CD4-positive, alpha-beta T cell treated with Interleukin-6 for 4 hours (primary cell): ENCODE measurements around the gene FNBP1.
"Not testable (repeated sequence)": the region's sequence is repeated elsewhere in the genome, so short reads cannot be mapped to it uniquely, and the experiment has no call there.

Source experiments
- DNase-seq: peaks from one replicate; pipeline ENCODE4 v3.0.0-alpha.2; 2020; ENCODE audit warnings: mixed read lengths

FNBP1 gene

DNA sequence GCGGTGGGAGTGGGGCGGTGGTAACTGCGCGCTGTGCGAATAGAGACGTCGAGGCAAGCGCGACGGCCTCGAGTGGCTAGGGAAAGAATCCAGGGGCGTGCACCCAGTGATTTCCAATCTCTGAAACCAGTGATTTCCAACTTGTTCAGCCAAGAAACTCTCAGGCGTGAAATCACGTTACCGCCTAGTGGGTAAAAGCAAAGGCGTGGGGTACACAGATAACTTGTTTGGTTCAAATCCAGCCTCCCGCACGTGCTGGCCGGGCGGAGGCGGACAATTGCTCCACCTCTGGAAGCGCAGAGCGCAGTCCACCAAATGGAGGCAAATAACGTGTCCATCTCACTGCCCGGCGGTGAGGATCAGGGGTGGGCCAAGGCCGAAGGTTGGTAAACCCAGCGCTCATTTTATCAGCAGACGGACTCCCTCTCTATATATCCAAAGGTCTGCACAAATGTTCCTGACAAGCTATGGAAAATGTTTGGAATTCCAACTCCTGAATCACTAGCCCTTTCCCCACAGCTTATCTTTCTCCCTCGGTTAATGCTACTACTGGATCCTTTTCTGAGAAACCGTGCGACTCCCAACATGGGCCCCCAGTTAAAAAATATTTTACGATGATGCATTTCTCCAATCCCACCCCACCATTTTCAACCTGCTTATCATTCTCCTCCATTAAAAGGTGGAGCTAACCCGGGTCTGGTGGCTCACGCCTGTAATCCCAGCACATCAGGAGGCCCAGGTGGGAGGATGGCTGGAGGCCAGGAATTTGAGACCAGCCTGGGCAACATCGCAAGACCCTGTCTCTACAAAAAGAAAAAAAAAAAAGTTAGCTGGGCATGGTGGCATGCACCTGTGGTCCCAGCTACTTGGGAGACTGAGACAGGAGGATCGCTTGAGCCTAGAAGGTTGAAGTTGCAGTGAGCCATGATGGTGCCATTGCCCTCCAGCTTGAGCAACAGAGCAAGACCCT lies 950 bp upstream of the FNBP1 start:
- no peak for DNase-seq

GRCh38 chr9:130042406-130042884 lies 544 bp downstream of the FNBP1 start:
- peak; percentile 48 for DNase-seq

DNA sequence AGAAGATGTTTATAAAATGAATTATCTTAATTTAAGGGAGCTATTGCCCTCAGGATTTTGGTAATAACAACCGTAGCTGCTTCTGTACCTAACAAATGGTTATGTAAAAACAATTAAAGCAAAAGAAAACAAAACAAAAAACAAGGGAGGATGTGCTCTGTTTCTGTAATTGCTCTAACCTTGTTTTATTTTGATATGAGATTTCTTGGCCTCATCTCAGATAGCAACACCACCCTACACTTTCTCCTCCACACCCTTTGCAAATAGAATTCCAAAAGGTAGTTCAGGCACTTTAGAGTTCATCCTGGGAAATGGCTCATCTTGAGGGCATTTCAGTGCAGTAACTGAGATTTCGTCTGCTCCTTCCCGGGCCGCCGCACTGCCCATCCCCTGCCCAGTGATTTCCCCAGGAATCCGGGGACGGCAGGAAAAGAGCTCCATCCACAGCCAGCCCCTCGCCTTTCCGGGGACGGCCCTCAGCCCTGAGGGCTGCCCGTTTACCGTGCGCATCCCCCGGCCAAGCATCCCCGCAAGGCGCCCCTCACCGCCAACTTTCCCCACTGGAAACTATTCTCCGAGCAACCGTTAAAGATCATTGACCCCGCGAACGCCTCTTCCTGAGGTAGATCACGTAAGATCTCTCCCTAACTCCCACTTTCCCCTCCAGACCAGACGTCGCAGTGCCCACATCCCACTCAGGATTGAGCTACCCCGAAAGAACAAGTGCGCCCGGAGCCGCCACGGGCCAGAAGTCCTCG lies 1.2 kb downstream of the FNBP1 start:
- DNase-seq: no peak

GRCh38 chr9:130040984-130041647 lies 1.9 kb downstream of the FNBP1 start:
- DNase-seq: no peak

GRCh38 chr9:130039528-130040147 lies 3.4 kb downstream of the FNBP1 start:
- DNase-seq: peak; percentile 49

DNA sequence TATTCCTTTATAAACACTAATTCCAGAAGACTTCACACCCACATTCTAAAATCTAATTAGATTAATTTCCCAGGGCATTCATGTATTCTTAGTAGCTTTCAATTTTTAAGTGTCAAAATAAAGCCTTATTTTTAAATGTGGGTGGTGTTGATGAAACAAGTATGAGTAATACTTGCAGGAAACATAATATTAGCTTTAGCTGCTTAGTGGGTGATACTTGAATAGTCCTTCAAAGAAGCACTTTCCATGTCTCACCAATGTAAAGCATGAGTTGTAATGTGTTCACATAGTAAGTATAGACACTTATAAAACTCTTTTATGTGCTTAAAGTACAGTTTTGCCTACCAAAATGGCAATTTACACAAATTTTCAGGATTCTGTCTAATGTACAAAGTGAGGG lies 6.9 kb downstream of the FNBP1 start:
- DNase-seq: no peak

- peak; percentile 40 for DNase-seq
Observed at GRCh38 chr9:130034570-130034969, 8.4 kb downstream of the FNBP1 start.

GRCh38 chr9:130030651-130031127 lies 12.3 kb downstream of the FNBP1 start:
- no peak for DNase-seq

- DNase-seq: peak; percentile 29
Observed at GRCh38 chr9:130029223-130029973, 13.6 kb downstream of the FNBP1 start.

DNA sequence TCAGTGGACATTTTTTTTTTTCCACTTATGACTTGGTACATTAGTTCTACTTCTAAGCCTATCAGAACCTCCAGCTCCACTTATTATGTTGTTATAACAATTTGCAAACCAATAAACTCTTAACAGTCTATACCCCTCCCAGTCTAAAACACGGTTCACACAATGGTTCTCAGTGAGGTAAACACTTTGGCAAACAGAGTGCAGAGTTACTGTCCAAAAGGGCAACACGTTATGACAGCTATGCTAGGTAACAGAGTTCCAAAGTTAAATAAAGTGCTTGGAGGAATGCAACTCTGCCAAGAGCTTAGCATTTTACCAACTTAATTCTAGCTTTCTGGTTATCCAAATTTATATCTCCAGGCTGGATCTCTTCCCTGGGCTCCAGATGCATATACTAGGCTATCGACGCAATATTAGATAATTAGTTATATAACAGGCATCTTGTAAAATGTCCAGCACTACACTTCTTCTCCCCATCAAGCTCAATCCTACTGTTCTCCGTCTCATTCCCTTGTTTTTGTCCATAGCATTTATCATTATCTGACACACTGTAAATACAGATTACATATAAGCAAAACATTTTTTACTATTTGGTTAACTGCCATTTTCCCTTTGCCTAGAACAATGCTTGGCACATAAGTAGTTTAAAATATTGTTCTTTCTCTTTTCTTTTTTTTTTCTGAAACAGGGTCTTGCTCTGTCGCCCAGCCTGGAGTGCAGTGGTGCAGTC lies 14.3 kb downstream of the FNBP1 start:
- no peak for DNase-seq

DNA sequence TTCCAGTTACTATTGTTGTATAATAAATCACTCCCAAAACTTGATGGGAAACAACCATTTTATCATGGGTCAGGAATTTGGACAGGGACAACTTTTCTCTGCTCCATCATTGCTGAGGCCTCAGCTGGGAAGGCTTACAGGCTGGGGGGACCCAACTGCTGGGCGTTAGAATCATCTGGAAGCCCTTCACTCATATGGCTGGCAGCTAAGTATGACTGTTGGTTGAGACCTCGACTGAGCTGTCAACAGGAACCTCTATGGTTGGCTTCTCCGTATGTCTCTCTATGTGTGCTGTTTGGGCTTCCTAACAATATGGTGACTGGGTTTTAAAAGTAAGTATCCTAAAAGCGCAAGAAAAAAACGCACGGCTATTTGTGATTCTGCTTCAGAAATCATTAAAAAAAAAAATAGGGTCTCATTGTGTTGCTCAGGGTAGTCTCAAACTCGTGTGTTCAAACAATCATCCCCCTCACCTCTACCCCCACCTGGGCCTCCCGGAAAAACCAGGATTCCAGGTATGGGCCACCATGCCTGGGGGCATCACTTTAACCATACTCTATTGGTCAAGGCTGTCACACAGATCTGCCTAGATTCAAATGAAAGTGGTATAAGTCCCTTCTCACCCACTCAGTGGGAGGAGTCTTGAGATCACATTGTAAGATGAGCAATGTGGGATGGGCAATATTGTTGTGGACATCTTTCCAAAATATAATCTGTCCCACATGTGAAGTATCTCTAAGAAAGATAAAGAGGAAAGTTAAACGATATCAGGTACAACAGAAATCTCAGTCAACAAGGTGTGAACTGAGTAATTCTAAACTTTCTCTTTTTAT lies 15.2 kb downstream of the FNBP1 start:
- no peak for DNase-seq

DNA sequence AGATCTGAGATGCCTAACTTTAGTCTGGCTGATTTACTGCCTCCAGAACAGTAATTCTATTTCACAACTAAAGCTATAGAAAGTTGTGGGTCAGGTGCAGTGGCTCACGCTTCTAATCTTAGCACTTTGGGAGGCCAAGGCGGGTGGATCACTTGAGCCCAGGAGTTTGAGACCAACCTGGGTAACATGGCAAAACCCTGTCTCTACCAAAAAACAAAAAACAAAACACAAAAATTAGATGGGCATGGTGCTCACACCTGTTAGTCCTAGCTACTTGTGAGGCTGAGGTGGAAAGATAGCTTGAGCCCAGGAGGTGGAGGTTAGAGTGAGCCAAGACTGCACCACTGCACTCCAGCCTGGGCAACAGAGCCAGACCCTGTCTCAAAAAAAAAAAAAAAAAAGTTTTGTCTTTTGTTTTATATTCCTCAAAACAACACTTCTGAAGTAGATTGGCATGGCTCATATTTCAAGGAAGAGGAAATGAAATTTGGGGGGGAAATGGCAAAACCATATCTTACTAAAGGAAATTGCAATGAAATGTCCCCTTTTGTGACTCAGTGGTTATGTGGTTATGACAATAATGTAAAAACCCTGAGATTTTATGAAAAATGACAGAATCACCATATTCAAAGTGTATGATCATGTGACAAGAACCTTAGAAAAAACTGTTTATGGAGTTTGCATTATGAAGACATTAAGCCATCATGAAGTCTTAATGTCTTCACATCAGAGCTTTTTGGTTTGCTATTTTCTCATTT lies 16.2 kb downstream of the FNBP1 start:
- no peak for DNase-seq

GRCh38 chr9:130024597-130024994 lies 18.4 kb downstream of the FNBP1 start:
- no peak for DNase-seq

DNA sequence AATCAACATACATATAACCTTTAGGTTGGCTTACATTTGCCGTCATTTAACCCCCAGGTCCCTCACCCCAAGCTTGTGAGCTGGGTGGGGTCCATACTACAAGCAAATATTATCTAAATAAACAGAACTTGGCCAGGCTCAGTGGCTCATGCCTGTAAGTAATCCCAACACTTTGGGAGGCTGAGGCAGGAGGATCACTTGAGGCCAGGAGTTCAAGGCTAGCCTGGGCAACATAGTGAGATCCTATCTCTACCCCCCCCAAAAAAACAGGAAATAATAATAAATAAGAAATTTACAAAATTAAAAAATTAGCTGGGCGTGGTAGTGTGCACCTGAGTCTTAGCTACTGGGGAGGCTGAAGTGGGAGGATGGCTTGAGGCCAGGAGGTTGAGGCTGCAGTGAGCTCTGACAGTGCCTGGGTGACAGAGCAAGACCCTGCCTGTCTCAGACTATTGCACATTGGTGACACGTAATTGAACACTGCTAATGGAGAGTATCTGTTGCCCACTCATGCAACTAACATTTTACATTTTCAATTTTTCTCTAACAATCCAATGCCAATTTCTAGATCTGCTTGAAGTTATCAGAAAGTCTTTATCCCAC lies 18.9 kb downstream of the FNBP1 start:
- DNase-seq: no peak

DNA sequence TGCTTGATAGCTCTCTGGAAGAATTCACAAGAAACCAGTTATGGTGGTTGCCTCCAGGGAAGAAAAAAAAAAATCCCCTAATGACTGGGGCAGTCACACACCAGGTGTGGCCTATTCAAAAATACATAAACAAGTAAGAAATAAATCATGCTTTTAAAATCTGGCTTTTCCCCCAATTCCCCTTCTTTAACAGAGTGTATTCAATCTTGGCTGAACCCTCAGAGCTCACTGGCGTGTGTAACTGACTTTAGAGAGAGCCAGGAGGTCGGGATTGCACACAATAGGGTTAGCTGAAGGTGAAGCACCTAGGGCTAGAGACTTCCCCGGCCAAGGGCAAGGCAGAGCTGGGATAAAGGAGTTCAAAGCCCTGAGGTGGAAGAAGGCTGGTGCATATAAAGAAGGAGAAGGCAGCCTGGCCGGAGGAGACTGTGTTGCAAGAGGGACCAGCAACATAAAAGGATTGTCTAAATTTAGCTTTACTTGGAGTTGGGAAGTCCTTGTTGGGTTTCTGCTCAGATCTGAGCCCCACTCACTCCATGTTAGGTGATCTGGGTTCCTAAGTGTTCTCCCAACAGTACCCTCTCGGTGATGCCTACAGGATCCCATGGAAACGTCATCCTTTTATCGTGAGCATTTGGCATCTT lies 19.7 kb downstream of the FNBP1 start:
- DNase-seq: no peak

GRCh38 chr9:130022566-130023143 lies 20.3 kb downstream of the FNBP1 start:
- no peak for DNase-seq

GRCh38 chr9:130021842-130022241 lies 21.1 kb downstream of the FNBP1 start:
- DNase-seq: not testable (repeated sequence)

DNA sequence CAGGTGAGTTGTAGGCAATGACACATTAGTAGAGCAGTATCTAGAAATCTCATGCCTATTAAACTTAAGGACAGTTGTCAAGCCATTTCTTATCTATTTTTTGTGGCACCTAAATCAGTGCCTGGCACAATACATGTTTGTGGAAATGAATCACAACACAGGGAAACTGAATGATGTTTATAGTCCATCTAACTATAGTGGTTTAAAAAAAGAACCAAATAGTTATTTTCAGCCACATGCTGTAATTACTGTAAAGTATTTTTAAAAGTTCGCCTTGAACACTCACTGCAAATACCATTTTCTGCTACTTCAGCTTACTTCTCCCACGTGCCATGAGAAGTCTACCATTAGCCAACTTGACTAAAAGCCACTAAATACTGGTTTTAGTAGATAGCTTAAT lies 21.9 kb downstream of the FNBP1 start:
- no peak for DNase-seq
